ENCODE measurements around the gene ASH1L. TPM values are rescaled to one million over a fixed set of nuclear protein-coding genes. Genes with fewer than 3 reads are reported as not detected.

Gene ASH1L
- total RNA-seq, 1 donor from 2014 or later = 51.5 TPM

DNA sequence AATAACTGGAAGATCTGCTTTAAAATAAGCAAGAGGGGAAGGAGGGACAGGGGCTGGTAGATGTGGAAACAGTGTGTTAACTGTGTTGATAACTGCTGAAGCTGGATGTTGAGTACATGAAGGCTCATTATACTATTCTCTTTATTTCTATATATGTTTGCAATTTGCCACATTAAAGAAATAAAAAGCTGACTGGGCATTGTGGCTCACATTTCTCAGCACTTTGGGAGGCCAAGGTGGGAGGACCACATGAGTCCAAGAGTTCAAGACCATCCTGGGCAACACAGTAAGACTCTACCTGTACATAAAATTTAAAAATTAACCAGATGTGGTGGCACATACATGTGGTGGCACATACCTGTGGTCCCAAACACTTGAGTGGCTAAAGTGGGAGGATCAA, 6.7 kb downstream of the ASH1L start:
- peak; percentile 27 for DNase-seq (ENCODE audit: extremely low spot score, unreplicated experiment)
- no peaks in the 10 kb centered on the region for H3K9me3 Mint-ChIP-seq (ENCODE audit: unreplicated experiment)
- peaks cover 6% of the 10 kb centered on the region for H3K36me3 Mint-ChIP-seq (ENCODE audit: unreplicated experiment)
- no peak overlapping the region for H3K27ac Mint-ChIP-seq (ENCODE audit: unreplicated experiment)
- TF ChIP-seq, protein P1, sequence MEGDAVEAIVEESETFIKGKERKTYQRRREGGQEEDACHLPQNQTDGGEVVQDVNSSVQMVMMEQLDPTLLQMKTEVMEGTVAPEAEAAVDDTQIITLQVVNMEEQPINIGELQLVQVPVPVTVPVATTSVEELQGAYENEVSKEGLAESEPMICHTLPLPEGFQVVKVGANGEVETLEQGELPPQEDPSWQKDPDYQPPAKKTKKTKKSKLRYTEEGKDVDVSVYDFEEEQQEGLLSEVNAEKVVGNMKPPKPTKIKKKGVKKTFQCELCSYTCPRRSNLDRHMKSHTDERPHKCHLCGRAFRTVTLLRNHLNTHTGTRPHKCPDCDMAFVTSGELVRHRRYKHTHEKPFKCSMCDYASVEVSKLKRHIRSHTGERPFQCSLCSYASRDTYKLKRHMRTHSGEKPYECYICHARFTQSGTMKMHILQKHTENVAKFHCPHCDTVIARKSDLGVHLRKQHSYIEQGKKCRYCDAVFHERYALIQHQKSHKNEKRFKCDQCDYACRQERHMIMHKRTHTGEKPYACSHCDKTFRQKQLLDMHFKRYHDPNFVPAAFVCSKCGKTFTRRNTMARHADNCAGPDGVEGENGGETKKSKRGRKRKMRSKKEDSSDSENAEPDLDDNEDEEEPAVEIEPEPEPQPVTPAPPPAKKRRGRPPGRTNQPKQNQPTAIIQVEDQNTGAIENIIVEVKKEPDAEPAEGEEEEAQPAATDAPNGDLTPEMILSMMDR (IDR thresholded peaks at IDR 0.05) = no peak
- peaks cover 22% of the 10 kb centered on the region for H3K4me1 Mint-ChIP-seq (ENCODE audit: unreplicated experiment)
- H3K27me3 Mint-ChIP-seq (ENCODE audit: unreplicated experiment) = no peaks in the 10 kb centered on the region
- H3K4me3 Mint-ChIP-seq (ENCODE audit: unreplicated experiment) = no peak overlapping the region

GRCh38 chr1:155553349-155553748, 9.3 kb downstream of the ASH1L start:
- no peak overlapping the region for H3K27ac Mint-ChIP-seq (ENCODE audit: unreplicated experiment)
- no peaks in the 10 kb centered on the region for H3K27me3 Mint-ChIP-seq (ENCODE audit: unreplicated experiment)
- no peak overlapping the region for H3K4me3 Mint-ChIP-seq (ENCODE audit: unreplicated experiment)
- H3K36me3 Mint-ChIP-seq (ENCODE audit: unreplicated experiment) = peaks cover 6% of the 10 kb centered on the region
- H3K4me1 Mint-ChIP-seq (ENCODE audit: unreplicated experiment) = peaks cover 11% of the 10 kb centered on the region
- DNase-seq (ENCODE audit: extremely low spot score, unreplicated experiment) = no peak
- no peaks in the 10 kb centered on the region for H3K9me3 Mint-ChIP-seq (ENCODE audit: unreplicated experiment)
- TF ChIP-seq, protein P1 (IDR thresholded peaks at IDR 0.05) = no peak

DNA sequence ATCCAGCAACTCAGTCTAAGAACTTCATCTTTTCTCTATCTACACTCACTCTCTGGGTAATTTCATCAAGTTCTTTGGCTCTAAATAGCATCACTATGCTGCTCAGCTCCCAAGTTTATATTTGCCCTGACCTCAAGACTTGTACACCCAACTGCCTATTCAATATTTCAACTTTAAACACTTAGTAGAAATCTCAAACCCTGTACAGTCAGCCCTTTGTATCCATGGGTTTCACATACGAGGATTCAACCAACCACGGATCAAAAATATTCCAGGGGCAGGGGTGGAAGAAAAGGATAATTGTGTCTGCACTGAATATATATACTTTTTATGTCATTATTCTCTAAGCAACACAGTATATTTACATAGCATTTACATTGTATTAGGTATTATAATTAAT, 13.9 kb downstream of the ASH1L start:
- Mint-ChIP-seq H3K4me3 (ENCODE audit: unreplicated experiment) (no peak overlapping the region), H3K27ac (ENCODE audit: unreplicated experiment) (no peak overlapping the region), H3K4me1 (ENCODE audit: unreplicated experiment) (peaks cover 14% of the 10 kb centered on the region), H3K27me3 (ENCODE audit: unreplicated experiment) (no peaks in the 10 kb centered on the region), H3K36me3 (ENCODE audit: unreplicated experiment) (peaks cover 5% of the 10 kb centered on the region), H3K9me3 (ENCODE audit: unreplicated experiment) (no peaks in the 10 kb centered on the region)
- TF ChIP-seq, protein P1 (IDR thresholded peaks at IDR 0.05) = no peak
- DNase-seq (ENCODE audit: extremely low spot score, unreplicated experiment) = no peak

DNA sequence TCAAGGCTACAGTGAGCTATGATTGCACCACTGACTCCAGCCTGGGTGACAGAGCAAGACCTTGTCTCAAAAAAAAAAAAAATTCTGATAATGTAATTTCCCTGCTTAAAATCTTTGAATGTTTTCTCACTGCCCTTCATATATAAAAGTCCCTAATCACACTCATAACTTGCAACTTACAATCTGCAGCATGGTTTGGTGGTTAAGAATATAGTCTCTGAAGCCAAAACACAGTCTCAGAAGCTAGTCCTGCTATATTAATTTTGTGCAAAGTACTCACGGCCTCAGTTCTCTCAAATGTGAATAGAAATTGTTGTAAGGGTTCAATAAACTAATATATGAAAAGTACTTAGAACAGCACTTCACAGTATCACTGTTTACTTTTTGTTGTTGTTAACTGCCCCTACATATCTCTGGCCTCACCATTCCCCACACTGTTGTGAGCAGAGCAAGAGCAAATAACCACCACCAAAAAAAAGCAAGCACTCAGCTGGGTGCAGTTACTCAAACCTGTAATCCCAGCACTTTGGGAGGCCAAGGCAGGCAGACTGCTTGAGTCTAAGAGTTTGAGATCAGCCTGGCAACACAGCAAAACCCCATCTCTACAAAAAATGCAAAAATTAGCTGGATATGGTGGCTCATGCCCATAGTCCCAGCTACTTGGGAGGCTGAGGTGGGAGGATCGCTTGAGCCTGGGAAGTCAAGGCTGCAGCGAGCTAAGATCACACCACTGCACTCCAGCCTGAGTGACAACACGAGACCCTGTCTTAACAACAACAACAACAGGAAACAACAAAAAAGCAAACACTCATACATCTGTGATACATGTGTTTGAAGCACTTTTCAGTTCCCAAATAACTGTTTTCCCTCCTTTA, 22.4 kb downstream of the ASH1L start:
- peaks cover 22% of the 10 kb centered on the region for H3K4me1 Mint-ChIP-seq (ENCODE audit: unreplicated experiment)
- no peak overlapping the region for H3K27ac Mint-ChIP-seq (ENCODE audit: unreplicated experiment)
- no peak overlapping the region for H3K4me3 Mint-ChIP-seq (ENCODE audit: unreplicated experiment)
- H3K27me3 Mint-ChIP-seq (ENCODE audit: unreplicated experiment) = no peaks in the 10 kb centered on the region
- no peak for DNase-seq (ENCODE audit: extremely low spot score, unreplicated experiment)
- TF ChIP-seq, protein P1 (IDR thresholded peaks at IDR 0.05) = no peak
- H3K36me3 Mint-ChIP-seq (ENCODE audit: unreplicated experiment) = no peaks in the 10 kb centered on the region
- no peaks in the 10 kb centered on the region for H3K9me3 Mint-ChIP-seq (ENCODE audit: unreplicated experiment)

DNA sequence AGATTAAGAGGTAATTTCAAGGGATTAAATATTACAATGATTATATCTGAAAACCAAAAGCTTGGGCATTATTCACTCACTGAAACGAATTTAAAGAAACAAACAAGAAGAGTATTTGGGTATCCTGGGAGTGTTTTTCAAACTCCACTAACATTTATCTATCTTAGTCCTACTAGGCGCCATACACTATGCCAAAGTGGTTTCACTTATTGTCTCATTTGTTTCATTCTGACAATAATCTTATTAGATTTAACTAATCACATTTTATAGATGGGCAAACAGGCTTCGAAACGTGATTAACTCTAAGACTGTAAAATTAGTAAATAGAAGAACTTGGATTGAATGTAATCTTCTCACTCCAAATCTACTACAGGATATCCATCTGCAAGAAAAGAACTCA, 25.4 kb downstream of the ASH1L start:
- no peaks in the 10 kb centered on the region for H3K27me3 Mint-ChIP-seq (ENCODE audit: unreplicated experiment)
- no peak overlapping the region for H3K4me3 Mint-ChIP-seq (ENCODE audit: unreplicated experiment)
- peak overlapping the region; percentile 47 for H3K27ac Mint-ChIP-seq (ENCODE audit: unreplicated experiment)
- TF ChIP-seq, protein P1 (IDR thresholded peaks at IDR 0.05) = no peak
- peaks cover 23% of the 10 kb centered on the region for H3K4me1 Mint-ChIP-seq (ENCODE audit: unreplicated experiment)
- no peak for DNase-seq (ENCODE audit: extremely low spot score, unreplicated experiment)
- H3K9me3 Mint-ChIP-seq (ENCODE audit: unreplicated experiment) = no peaks in the 10 kb centered on the region
- H3K36me3 Mint-ChIP-seq (ENCODE audit: unreplicated experiment) = no peaks in the 10 kb centered on the region

Measured in osteocyte (in vitro differentiated cells).